ENCODE results near the gene DAPK3. TPM values are rescaled to one million over a fixed set of nuclear protein-coding genes. Genes with fewer than 3 reads are reported as not detected.
"Not testable (repeated sequence)": the region's sequence is repeated elsewhere in the genome, so short reads cannot be mapped to it uniquely, and the experiment has no call there.

The DAPK3 gene
- total RNA-seq, 1 experiment from 2014 or later = 75.4 TPM

DNA sequence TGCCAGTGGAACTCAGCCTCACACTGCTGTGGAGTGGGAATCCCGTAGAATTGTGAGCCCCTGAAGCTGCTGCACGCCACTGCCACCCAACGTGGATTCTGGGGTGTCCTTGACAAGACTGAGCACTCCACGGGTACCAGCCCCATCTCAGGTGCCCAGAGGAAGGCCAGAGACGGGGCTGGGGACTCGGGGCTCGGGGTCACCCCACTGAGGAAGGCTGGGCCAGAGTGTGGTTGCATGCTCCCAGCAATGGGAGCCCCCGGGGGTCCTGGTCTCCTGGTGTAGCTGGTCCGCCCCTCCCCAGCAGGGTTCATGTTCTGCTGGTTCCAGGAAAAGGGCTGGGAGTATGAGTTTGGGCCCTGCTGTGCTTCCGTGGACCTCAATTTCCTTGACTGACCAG lies 15.2 kb downstream of the DAPK3 start:
- DNase-seq (ENCODE audit: low spot score) = no peak

DNA sequence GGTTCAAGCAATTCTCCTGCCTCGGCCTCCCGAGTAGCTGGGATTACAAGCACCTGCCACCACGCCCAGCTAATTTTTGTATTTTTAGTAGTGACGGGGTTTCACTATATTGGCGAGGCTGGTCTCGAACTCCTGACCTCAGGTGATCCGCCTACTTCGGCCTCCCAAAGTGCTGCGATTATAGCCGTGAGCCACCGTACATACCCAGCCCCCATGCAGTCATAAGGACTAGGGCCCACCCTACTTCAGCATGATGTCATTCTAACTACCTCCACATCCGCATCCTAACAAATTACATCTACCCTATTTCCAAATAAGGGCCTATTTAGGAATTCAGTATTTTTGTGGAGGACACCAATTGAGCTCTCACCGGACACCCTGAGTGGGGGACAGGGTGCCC lies 15.6 kb downstream of the DAPK3 start:
- not testable (repeated sequence) for DNase-seq (ENCODE audit: low spot score)

- no peak for DNase-seq (ENCODE audit: low spot score)
These were observed 16.8 kb downstream of the DAPK3 start for GRCh38 chr19:3954107-3954506.

GRCh38 chr19:3952755-3953276 lies 18.1 kb downstream of the DAPK3 start:
- DNase-seq (ENCODE audit: low spot score) = not testable (repeated sequence)

DNA sequence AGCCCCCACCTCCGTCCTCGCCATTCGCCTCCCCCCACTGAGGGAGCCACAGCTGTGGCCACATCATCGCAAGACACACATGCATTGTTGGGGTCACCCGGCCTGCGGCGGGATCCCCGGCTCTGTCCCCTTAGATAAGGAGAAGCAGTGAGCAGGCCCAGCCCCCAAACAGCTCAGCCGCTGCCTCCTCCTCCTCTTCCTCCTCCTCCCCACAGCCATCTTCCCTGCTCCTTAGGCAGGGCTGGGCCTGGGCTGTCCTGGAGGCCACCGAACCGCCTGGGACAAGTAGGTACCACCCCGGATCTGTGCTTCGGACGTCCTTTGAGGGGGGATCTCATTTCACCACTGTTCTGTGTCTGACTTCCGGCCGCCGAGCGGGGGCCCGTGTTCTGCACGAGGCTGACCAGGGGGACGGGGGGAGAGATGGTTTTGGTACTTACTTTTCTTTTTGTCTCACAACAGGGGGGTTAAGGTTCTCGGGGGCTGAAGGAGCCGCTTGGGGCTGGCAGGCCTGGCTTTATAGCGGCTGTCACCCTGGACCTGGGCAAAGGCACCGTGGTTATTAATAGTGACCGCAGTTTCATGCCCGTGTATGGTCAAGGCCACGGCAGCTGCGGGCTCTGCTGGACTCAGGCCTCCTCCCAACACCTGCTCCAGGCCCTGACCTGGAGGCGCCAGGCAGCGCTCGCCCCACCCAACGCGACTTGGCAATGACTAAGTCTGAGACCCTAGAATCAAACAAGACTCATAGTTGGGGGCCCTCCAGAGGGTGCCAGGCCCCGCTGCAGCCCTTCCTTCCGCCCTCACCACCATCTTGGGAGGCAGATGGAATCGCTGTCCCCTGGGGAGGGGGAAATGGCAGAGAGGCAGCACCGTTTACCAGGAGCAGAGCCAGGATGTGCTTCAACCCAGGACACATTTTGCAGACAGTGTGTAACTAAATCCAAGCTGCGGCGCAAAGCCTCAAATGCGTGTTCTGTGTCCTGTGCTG lies 19.7 kb downstream of the DAPK3 start:
- no peak for DNase-seq (ENCODE audit: low spot score)

DNA sequence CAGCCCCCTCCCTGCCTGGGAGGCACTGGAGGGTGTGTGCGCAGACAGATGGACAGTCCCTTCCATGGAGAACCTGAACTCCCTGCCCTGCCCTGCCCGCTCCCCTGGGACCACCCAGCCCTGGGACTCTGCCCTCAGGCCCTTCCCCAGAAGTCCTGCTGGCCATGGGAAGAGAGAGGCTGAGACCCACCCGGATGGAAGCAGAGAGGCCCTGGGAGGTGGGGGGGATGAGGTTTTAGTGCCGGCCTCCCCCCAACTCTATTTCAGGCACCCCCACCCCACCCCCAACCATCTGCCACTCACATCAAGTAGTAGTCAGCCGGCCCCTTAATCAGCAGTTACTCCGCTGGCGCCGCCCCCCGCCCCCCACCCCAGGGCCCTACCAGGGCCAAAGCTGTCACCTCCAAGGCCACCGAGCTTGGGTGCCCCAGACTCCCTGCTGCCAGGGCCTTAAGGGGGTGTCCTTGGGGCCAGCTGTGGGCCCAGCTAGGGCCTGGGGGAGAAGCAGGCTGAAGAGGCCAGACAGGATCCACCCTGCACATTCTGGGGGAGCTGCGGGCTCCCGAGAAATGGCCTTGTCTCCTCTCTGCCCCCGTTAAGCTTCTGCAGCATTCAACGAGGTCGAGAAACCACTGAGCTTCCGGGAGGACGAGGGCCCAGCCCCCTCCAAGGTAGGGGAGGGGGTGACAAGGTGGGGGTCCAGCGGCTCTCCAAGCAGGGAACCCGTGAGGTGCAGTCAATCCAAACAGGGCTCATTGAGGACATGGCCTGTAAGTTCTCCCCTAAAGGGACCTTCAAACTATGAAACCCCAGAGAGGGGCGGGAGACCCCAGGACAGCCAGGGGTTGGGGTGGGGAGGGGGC lies 20.7 kb downstream of the DAPK3 start:
- DNase-seq (ENCODE audit: low spot score) = no peak

DNA sequence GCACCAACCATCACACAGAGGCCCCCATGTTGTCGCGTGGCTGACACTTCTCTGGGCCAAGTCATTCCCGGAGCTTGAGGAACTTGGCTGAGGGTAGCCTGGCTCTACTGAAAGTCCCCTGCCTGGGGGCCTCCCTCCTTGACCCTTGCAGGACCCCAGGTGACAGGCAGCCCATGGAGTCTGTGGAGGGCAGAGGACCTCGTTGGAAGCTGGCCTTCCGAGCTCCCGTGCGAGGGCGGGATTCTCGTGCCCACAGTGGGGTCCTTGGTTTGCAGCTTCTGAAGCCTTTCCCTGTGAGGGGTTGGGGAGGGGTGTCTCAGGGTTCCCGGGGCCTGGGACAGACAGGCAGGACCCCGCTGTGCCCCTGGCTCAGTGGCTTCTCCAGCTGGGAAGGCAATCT lies 21.6 kb downstream of the DAPK3 start:
- DNase-seq (ENCODE audit: low spot score) = no peak

DNA sequence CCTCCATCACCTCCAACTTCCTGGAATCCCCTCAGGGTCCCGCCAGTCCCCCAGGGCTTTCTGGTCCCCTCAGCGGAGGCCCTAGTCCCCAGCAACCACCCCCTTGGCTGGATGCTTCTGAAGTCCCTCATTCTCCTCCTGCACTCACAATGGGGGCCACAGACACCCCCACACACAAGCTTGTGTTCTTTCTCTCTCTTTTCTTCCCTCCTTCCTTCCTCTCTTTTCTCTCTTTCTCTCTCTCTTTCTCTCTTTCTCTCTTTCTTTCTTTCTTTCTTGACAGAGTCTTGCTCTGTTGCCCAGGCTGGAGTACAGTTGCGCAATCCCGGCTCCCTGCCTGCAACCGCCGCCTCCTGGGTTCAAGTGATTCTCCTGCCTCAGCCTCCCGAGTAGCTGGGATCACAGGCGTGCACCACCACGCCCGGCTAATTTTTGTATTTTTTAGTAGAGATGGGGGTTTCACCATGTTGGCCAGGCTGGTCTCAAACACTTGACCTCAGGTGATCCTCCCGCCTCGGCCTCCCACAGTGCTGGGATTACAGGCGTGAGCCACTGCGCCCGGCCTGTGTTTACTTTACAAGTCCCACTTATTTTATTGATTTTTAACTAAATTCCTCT lies 23.5 kb downstream of the DAPK3 start:
- not testable (repeated sequence) for DNase-seq (ENCODE audit: low spot score)

- DNase-seq (ENCODE audit: low spot score) = no peak
These were observed 25.1 kb downstream of the DAPK3 start for GRCh38 chr19:3945838-3946237.

- DNase-seq (ENCODE audit: low spot score) = no peak
These were observed 26.7 kb downstream of the DAPK3 start for GRCh38 chr19:3944018-3944721.

DNA sequence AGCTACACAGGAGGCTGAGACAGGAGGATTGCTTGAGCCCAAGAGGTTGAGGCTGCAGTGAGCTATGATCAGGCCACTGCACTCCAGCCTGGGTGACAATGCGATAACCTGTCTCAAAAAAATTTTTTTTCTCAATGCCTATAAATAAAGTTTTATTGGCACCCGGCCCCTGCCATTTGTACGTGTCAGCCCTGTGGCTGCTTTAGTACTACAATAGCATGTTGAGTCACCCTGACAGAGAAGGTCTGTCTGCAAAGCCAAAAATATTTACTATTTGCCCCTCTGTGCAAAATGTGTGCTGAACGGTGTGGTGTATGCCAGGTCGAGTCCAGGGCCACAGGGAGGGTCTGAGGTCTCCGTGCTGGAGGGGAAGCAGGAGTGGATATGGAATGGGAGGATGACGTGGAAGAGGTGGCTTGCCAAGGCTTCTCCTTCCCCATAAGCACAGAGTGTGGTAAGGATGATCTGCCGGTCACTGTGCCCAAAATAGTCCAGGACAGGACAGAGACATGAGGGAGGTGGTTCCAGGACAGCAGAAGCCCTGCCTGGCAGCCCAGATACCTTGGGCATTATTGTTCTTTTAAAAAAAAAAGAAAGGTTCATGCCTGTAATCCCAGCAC lies 28.0 kb downstream of the DAPK3 start:
- DNase-seq (ENCODE audit: low spot score) = no peak

DNA sequence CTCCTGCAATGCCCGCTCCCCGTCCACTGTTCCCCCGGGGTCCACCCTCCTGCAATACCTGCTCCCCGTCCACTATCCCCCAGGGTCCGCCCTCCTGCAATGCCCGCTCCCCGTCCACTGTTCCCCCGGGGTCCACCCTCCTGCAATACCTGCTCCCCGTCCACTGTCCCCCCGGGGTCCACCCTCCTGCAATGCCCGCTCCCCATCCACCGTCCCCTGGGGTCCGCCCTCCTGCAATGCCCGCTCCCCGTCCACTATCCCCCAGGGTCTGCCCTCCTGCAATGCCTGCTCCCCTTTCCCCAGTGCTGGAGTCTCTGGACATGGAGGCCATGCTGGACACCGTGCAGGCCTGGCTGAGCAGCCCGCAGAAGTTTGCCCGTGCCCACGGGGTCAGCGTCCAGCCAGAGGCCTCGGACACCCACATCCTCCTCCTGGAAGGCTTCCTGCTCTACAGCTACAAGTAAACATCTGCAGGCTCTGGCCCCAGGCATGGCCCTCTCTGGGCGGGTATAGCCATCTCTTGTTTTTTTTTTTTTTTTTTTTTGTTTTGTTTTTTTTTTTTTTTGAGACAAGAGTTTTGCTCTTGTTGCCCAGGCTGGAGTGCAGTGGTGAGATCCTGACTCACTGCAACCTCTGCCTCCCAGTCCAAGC lies 32.5 kb downstream of the DAPK3 start:
- DNase-seq (ENCODE audit: low spot score) = not testable (repeated sequence)

- no peak for DNase-seq (ENCODE audit: low spot score)
These were observed 34.1 kb downstream of the DAPK3 start for GRCh38 chr19:3936506-3937442.

DNA sequence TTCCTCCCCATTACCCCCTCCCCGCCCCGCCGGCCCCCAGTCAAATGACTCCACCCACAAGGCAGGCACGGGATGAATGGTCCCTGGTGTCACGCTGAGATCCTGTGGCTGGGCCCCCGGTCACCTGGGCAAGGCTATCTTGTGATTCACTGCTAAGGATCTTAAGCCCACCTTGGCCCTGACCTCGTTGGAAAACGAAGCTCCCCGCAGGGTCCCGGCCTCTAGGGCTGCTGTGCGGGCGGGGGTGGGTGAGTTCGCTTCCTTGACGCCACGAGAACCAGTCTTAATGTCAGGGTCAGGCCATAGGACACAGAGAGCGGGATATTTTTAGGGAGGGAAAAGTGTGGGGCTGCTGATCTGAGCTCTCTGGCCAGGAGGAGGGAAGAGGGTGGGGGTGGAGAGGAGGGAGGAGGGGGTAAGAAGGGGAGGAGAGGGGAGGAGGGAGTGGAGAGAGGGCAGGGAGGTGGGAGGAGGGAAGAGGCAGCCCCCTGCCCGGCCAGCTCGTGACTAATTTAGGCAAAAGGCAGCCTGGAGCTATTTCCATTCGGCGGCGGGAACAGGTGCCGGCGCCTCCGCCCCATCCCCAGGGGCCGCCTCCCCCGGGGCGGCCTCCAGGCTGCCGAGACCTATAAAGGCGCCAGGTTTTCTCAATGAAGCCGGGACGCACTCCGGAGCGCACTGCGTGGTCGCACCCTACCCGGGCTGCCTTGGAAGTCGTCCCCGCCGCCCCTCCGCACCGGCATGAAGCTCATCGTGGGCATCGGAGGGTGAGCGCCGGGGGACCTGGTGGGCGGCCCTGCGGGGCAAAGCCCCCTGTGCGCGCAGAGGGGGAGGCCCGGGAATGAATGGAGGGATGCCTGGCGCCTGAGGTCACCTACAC lies 37.7 kb downstream of the DAPK3 start, which contains the start of gene NMRK2:
TSS of gene NMRK2 (plus strand) at position 139 of the 880 bp plus-strand sequence. CDS start at position 742, 603 bp downstream.
- no peak for DNase-seq (ENCODE audit: low spot score)

DNA sequence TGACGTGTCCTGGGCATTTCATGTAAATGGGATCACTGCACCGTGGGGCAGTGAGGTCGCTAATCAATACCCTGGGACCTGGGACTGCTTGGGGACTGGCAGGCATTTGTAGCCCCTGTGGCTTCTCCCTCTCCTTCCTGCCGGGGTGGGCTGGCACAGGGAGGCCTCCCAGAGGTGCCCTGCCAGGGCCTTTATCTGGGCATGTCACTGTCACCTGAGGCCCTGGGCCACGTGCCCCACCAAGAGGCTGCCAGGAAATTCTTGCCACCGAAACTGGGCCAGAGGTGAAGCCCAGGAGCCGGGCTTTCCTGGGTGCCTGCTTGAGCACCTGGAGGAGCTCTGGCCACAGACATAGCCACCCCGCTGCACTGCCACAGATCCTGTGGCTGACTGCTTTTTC lies 39.9 kb downstream of the DAPK3 start:
- DNase-seq (ENCODE audit: low spot score) = peak; percentile 11

- no peak for DNase-seq (ENCODE audit: low spot score)
These were observed 47.0 kb downstream of the DAPK3 start for GRCh38 chr19:3923912-3924311.

DNA sequence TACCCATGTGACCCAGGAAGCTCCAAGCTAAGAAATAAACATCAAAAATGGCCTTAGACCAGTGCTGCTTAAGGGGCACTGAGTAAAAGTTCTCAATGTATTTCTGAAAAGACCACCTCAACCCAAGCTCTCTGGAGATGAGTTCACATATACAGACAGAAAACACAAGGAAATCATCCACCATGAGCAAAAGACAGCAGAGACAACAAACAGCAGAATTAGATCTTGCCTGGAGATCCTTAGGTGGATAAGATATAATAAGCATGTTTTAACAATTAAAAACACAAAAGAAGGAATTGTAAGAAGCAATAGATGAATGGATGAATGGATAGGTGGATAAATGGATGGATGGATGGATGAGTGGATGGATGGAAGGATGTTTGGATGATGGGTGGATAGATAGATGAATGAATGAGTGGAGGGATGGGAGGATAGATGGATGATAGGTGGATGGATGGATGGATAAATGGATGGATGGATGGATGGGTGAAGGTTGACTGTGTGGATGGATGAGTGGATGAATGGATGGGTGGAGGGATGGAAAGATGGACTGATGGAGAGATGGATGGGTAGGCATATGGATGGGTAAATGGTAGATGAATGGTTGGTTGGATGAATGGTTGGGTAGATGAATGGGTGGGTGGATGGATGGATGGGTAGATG lies 47.7 kb downstream of the DAPK3 start:
- no peak for DNase-seq (ENCODE audit: low spot score)

All from HT-29 (cell line).